GM12865 (cell line): ENCODE results near the gene GHRH.

Experiments
- DNase-seq: peaks from one replicate; pipeline ENCODE4 v3.0.0; 2010; ENCODE audit warnings: low read depth
- H3K4me3 ChIP-seq: 2 replicates; pipeline ENCODE4 v1.5.1; 2011; ENCODE audit warnings: mild to moderate bottlenecking, low read depth, low read length, control low read depth
- TF ChIP-seq, protein P1 (sequence below): IDR thresholded peaks from 2 replicates; pipeline ENCODE4 v1.5.1; 2011; ENCODE audit warnings: low read length, control low read depth, low read depth, inconsistent platforms; ENCODE audit not compliant: insufficient read depth; ENCODE audit errors: missing control alignments

The GHRH gene

DNA sequence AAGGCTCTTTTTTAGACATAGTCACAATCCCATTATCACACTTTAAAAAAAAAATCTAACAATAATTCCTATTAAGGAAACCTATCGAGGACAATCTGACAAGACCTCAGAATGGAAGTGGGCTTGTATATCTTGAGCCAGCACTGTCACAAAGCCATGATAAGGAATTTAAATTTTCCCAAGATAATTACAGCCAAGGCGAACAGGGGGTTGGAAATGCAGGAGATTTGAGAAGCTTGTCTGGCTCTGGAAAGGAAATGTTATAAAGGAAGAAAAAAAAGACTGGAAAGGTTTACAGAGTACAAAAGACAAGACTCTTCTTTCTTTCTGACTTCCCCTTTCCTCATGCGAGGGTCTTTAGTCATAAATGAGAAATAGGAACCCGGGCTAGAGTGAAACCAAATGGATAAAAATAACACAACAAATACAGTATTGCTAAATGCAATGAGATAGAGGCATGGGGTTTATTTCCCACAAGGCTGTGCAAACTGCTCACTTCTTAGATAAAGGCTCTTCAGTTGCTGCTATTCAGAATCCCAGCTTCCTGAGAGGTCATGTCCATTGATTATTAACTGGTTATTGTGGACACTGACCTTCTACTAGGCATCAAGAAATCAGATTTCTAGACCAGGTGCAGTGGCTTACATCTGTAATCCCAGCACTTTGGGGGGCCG is 13.4 kb upstream of the GHRH start:
- DNase-seq: no peak
- H3K4me3 ChIP-seq: no peak overlapping the region
- TF ChIP-seq, protein P1, sequence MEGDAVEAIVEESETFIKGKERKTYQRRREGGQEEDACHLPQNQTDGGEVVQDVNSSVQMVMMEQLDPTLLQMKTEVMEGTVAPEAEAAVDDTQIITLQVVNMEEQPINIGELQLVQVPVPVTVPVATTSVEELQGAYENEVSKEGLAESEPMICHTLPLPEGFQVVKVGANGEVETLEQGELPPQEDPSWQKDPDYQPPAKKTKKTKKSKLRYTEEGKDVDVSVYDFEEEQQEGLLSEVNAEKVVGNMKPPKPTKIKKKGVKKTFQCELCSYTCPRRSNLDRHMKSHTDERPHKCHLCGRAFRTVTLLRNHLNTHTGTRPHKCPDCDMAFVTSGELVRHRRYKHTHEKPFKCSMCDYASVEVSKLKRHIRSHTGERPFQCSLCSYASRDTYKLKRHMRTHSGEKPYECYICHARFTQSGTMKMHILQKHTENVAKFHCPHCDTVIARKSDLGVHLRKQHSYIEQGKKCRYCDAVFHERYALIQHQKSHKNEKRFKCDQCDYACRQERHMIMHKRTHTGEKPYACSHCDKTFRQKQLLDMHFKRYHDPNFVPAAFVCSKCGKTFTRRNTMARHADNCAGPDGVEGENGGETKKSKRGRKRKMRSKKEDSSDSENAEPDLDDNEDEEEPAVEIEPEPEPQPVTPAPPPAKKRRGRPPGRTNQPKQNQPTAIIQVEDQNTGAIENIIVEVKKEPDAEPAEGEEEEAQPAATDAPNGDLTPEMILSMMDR: no peak

DNA sequence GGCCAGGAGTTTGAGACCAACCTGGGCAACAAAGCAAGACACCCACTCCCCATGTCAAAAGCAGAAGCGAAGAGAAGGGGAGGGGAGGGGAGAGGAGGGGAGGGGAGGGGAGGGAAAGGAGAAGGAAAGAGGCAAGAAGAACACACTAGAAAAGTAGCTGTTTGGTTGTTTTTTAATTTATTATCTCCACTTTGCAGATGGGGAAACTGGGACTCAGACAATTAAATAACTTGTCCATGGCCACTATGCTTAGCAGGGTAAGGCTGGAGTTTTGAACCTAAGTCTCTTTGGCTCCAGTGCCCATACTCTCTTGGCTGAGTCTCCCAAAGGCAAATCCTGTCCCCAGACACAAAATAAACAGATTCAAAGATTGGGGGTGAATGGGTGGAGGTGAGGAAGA is 12.4 kb upstream of the GHRH start:
- no peak for DNase-seq
- TF ChIP-seq, protein P1: no peak
- H3K4me3 ChIP-seq: no peak overlapping the region

DNA sequence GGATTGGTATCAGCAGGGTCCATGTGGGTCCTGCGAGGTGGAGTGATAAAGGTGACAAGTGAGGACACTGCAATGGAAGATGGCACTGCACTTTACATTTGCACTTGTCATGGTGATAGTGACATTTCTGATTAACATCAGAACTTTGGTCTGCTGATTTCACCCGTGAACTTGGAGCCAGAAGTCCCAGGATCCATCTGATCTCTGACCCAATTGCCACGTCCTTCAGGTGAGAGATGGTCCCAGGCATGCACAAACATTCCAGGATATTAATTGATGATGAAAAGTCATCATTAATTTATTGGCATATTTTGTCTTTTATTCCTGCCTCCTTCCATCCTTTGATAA is 9.8 kb upstream of the GHRH start:
- DNase-seq: no peak
- no peak overlapping the region for H3K4me3 ChIP-seq
- TF ChIP-seq, protein P1: no peak

DNA sequence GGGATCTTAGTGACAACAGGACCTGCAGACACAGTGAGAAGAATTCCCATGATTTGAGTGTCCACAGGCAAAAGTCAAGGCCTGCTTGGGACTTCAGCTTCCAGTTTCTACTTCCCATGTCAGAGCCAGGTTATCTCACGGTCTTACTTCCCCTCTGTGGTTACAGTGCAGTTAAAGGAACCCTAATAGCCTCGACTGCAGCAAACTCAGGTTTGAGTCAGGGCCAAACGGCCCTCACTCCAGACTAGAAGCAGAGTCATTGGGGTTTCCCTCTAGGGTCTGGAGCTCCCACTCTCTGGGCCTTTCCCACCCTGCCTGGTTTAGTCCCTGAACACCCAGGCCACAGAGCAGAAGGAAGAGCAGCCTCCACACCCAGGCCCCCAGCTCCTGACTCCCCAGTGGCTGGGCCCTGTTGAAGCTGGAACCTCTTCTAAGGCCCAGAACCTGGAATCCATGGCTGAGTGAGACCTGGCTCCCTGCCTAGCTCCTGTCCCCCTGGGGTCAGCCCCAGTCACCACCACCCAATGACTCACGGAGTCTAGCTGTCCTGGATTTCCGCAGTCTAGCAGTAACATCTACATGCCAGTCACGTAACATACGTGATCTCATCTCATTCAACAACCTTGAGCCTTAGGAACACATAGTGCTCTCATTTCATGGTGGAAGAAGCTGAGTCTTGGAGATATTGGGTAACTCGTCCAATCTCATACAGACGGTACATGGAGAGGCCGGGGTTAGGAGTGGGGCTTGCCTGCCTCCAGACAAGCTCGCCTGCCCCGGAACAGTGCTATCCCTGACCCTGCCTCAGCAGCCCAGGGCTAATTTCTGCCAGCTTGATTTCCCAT is 9.2 kb upstream of the GHRH start:
- H3K4me3 ChIP-seq: no peak overlapping the region
- DNase-seq: peak; percentile 80
- TF ChIP-seq, protein P1: no peak

DNA sequence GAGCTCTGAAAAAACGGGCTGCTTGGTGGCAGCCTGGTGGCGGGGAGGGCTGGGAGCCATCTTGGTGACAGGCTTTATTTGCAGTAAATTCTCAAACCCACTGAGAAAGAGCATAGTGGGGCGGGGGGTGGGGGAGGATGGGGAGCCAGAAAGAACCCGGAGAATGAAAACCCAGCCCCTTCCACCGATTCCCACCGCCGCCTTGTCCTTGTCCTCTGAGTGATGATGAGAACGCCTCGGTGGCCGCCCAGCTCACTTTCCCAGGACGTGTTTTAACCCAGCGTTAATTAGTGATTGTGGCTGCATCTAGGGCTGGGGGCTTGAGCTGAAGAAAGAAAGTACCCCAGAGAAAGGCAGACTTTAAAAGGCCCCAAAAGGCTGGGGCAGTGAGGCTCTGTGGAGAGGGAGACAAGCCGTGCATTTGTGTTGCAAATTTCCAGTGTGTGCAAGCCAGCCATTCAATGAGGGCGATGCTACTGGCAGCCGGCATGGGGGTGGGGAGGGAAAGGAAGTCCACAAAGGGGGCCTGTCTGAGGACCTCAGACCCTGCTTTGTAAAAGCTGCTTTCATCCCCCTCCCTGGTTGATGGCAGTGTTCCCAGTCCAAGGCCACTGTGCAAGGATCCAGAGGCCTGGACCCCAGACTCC is 6.2 kb upstream of the GHRH start:
- no peak for DNase-seq
- H3K4me3 ChIP-seq: no peak overlapping the region
- TF ChIP-seq, protein P1: no peak

DNA sequence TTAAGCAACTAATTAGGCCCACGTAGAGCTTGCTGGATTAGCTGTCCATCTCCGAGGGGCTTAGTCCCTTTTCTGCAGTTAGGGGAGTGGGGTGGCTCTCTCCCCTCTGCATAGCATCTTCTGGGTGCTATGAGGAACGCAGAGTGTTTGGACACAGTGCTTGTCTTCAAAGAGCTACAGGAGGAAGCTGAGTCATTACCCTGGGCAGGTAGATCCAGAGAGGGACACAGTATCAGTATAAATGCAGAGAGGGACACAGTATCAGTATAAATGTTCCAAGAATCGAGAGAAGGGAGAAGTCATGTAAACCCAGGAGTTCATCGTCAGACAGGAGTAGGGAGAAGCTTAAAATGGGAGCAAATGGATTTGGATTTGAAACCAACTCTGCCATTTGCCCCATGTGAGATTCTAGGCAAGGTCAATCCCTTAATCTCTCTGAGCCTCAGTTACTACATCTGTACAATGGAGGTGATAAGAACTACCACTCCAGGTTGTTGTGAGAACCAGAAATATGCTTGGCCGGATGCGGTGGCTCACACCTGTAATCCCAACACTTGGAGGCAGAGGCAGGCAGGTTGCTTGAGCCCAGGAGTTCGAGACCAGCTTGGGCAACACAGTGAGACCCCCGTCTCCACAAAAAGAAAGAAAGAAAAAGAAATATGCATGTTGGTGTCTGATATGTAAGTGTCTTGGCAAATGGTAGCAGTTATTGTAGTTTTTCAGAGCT is 5.5 kb upstream of the GHRH start:
- TF ChIP-seq, protein P1: no peak
- no peak for DNase-seq
- no peak overlapping the region for H3K4me3 ChIP-seq
